Activated T-cell treated with anti-CD3 and anti-CD28 coated beads, Interleukin-2, amount 50 U/mL, for 48 hours (primary cell): ENCODE results near the gene INAVA.
"Not testable (repeated sequence)": the region's sequence is repeated elsewhere in the genome, so short reads cannot be mapped to it uniquely, and the experiment has no call there.

Source experiments
- DNase-seq, 2 experiments: peaks; one replicate each; pipeline ENCODE4 v3.0.0-alpha.2; 2020

INAVA gene

GRCh38 chr1:200923601-200924000 lies 28.9 kb downstream of the INAVA start:
- no peak for DNase-seq

GRCh38 chr1:200925831-200926230 lies 31.1 kb downstream of the INAVA start:
- DNase-seq, result no peak

GRCh38 chr1:200929530-200930278 lies 35.0 kb downstream of the INAVA start:
- no peak for DNase-seq

GRCh38 chr1:200930285-200930684 lies 35.6 kb downstream of the INAVA start:
- not testable (repeated sequence) for DNase-seq

GRCh38 chr1:200931776-200932175 lies 37.1 kb downstream of the INAVA start:
- DNase-seq, result no peak

- DNase-seq, result no peak
These were observed 40.1 kb downstream of the INAVA start for GRCh38 chr1:200934676-200935245.

- not testable (repeated sequence) for DNase-seq
These were observed 40.7 kb downstream of the INAVA start for GRCh38 chr1:200935286-200935962.

GRCh38 chr1:200938955-200939354 lies 44.3 kb downstream of the INAVA start:
- no peak for DNase-seq

- no peak for DNase-seq
These were observed 50.4 kb downstream of the INAVA start for GRCh38 chr1:200945111-200945510.

- no peak for DNase-seq
These were observed 52.4 kb downstream of the INAVA start for GRCh38 chr1:200947059-200947566.

GRCh38 chr1:200949626-200950025 lies 54.9 kb downstream of the INAVA start:
- no peak for DNase-seq

- no peak for DNase-seq
These were observed 56.3 kb downstream of the INAVA start for GRCh38 chr1:200951016-200951415.

GRCh38 chr1:200954434-200954833 lies 59.7 kb downstream of the INAVA start:
- DNase-seq, result no peak

- DNase-seq, result no peak
These were observed 63.9 kb downstream of the INAVA start for GRCh38 chr1:200958597-200958996.

- DNase-seq, result no peak
These were observed 64.8 kb downstream of the INAVA start for GRCh38 chr1:200959411-200959921.

GRCh38 chr1:200960236-200960947 lies 65.7 kb downstream of the INAVA start:
- no peak for DNase-seq

GRCh38 chr1:200960948-200961340 lies 66.2 kb downstream of the INAVA start:
- DNase-seq, result no peak

GRCh38 chr1:200962151-200962550 lies 67.5 kb downstream of the INAVA start:
- DNase-seq, result not testable (repeated sequence)

- no peak for DNase-seq
These were observed 67.9 kb downstream of the INAVA start for GRCh38 chr1:200962631-200963030.

- DNase-seq, result no peak
These were observed 68.4 kb downstream of the INAVA start for GRCh38 chr1:200963076-200963475.

- not testable (repeated sequence) for DNase-seq
These were observed 69.2 kb downstream of the INAVA start for GRCh38 chr1:200963888-200964287.
